Mesothelial cell of epicardium (in vitro differentiated cells): Measurements from ENCODE around the gene ZNF189. TPM values are rescaled to one million over a fixed set of nuclear protein-coding genes. Genes with fewer than 3 reads are reported as not detected.

Experiments
- DNase-seq, 2 experiments: peaks; one replicate each; pipeline ENCODE4 v3.0.0; 2021; ENCODE audit warnings: low spot score in 2 of 2; ENCODE audit not compliant: unreplicated experiment in 2 of 2
- H3K27ac Mint-ChIP-seq: 2 replicates; pipeline ENCODE4 v1.8.0; 2021; ENCODE audit warnings: mixed read lengths
- H3K27me3 Mint-ChIP-seq: 2 replicates; pipeline ENCODE4 v1.8.0; 2021; ENCODE audit warnings: low read depth, mixed read lengths
- H3K36me3 Mint-ChIP-seq: 2 replicates; pipeline ENCODE4 v1.8.0; 2021; ENCODE audit warnings: mixed read lengths
- H3K4me1 Mint-ChIP-seq: 2 replicates; pipeline ENCODE4 v1.8.0; 2021; ENCODE audit warnings: mixed read lengths
- H3K4me3 Mint-ChIP-seq: 2 replicates; pipeline ENCODE4 v1.8.0; 2021; ENCODE audit warnings: mild to moderate bottlenecking, moderate library complexity, mixed read lengths
- H3K9me3 Mint-ChIP-seq: 2 replicates; pipeline ENCODE4 v1.8.0; 2021; ENCODE audit warnings: mixed read lengths
- total RNA-seq: library from RNA; stranded (reverse); gene quantifications from 3 replicates; pipeline ENCODE4 v1.2.1, GENCODE V29; 2021
- TF ChIP-seq, protein P1 (sequence below): fragments of 200-600 bp; sonication (generic); IDR thresholded peaks from one replicate; pipeline ENCODE4 v1.5.0; 2021; ENCODE audit warnings: antibody characterized with exemption; ENCODE audit not compliant: unreplicated experiment

ZNF189 gene
- 29.4 to 32.1 TPM (median 30.1 TPM) in 3 replicates for total RNA-seq

GRCh38 chr9:101398068-101398929 is at the start of gene ZNF189, which contains the start of gene MRPL50:
ZNF189 (plus strand) TSS chr9:101398851; CDS start chr9:101399157, 306 bp downstream.
MRPL50 (minus strand) TSS chr9:101398618; CDS start chr9:101398592, 26 bp downstream.
- Mint-ChIP-seq H3K9me3 (peaks cover 49% of the 10 kb centered on the region), H3K27me3 (no peaks in the 10 kb centered on the region), H3K4me3 (peak within 1 kb of the TSS; percentile 96), H3K27ac (peak within 1 kb of the TSS; percentile 99), H3K4me1 (peaks cover 33% of the 10 kb centered on the region), H3K36me3 (peaks cover 65% of the 10 kb centered on the region)
- TF ChIP-seq, protein P1, sequence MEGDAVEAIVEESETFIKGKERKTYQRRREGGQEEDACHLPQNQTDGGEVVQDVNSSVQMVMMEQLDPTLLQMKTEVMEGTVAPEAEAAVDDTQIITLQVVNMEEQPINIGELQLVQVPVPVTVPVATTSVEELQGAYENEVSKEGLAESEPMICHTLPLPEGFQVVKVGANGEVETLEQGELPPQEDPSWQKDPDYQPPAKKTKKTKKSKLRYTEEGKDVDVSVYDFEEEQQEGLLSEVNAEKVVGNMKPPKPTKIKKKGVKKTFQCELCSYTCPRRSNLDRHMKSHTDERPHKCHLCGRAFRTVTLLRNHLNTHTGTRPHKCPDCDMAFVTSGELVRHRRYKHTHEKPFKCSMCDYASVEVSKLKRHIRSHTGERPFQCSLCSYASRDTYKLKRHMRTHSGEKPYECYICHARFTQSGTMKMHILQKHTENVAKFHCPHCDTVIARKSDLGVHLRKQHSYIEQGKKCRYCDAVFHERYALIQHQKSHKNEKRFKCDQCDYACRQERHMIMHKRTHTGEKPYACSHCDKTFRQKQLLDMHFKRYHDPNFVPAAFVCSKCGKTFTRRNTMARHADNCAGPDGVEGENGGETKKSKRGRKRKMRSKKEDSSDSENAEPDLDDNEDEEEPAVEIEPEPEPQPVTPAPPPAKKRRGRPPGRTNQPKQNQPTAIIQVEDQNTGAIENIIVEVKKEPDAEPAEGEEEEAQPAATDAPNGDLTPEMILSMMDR: no peak
- DNase-seq: peak; percentile 87 to 93

DNA sequence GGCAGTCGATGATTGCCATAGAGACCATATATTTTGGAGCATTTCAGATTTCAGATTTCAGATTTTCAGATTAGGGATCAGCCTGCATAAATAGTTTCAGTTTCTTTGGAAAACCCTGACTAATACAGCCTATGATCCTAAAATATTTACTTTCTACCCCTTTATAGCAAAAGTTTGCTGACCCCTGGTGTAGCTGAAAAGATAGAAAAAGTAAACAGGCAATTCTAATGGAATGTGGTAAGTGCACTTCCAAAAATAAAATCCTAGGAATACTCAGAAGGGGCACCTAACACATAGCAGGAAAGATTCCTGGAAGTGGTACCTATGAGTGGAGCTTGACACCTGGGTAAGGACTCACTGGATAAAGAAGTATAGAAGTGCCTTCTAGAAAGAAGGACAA is 48.4 kb upstream of the ZNF189 start:
- Mint-ChIP-seq H3K4me3 (no peak overlapping the region), H3K27me3 (peaks cover 37% of the 10 kb centered on the region), H3K4me1 (no peaks in the 10 kb centered on the region), H3K9me3 (no peaks in the 10 kb centered on the region), H3K27ac (no peak overlapping the region), H3K36me3 (no peaks in the 10 kb centered on the region)
- no peak for DNase-seq
- TF ChIP-seq, protein P1: no peak

GRCh38 chr9:101352892-101353463 is 45.7 kb upstream of the ZNF189 start:
- no peak for DNase-seq
- Mint-ChIP-seq H3K36me3 (peaks cover 1% of the 10 kb centered on the region), H3K27me3 (peaks cover 13% of the 10 kb centered on the region), H3K9me3 (peaks cover 4% of the 10 kb centered on the region), H3K27ac (no peak overlapping the region), H3K4me3 (no peak overlapping the region), H3K4me1 (no peaks in the 10 kb centered on the region)
- TF ChIP-seq, protein P1: no peak

- H3K36me3 Mint-ChIP-seq: peaks cover 1% of the 10 kb centered on the region
- TF ChIP-seq, protein P1: no peak
- H3K4me3 Mint-ChIP-seq: no peak overlapping the region
- no peak overlapping the region for H3K27ac Mint-ChIP-seq
- peaks cover 4% of the 10 kb centered on the region for H3K9me3 Mint-ChIP-seq
- no peaks in the 10 kb centered on the region for H3K4me1 Mint-ChIP-seq
- DNase-seq: no peak
- H3K27me3 Mint-ChIP-seq: peaks cover 8% of the 10 kb centered on the region
Measured at GRCh38 chr9:101353683-101354082, 45.0 kb upstream of the ZNF189 start.

GRCh38 chr9:101354143-101354764 is 44.4 kb upstream of the ZNF189 start:
- Mint-ChIP-seq H3K27me3 (peaks cover 6% of the 10 kb centered on the region), H3K4me3 (no peak overlapping the region), H3K36me3 (peaks cover 1% of the 10 kb centered on the region), H3K9me3 (peaks cover 4% of the 10 kb centered on the region), H3K4me1 (no peaks in the 10 kb centered on the region), H3K27ac (no peak overlapping the region)
- TF ChIP-seq, protein P1: no peak
- DNase-seq: no peak
